Measurements from ENCODE around the gene GOLGA6L4.
"Not testable (repeated sequence)": the region's sequence is repeated elsewhere in the genome, so short reads cannot be mapped to it uniquely, and the experiment has no call there.

The GOLGA6L4 gene, protein sequence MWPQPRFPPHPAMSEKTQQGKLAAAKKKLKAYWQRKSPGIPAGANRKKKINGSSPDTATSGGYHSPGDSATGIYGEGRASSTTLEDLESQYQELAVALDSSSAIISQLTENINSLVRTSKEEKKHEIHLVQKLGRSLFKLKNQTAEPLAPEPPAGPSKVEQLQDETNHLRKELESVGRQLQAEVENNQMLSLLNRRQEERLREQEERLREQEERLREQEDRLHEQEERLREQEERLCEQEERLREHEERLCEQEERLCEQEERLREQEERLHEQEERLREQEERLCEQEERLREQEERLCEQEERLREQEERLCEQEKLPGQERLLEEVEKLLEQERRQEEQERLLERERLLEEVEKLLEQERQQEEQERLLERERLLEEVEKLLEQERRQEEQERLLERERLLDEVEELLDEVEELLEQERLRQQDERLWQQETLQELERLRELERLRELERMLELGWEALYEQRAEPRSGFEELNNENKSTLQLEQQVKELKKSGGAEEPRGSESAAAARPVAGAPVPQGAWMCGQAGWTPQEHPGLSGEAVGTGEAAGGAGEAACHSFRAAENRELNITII

DNA sequence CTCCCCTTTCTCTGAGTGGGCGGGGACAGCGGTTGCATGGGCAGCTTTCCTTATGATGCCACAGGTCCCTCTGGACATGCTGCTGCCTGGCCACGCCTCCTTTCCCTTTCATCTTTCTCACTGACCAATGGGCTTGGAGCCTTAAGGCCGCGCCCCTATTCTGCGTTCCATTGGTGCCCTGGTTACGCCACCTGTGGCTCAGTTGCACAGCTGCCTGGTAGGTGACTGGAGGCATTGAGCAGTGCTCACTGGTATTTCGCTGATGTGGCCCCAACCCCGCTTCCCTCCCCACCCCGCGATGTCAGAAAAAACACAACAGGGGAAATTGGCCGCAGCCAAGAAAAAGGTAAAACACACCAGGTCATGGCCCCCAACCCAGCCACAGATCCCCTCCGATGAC lies at the start of gene GOLGA6L4:
TSS of gene GOLGA6L4 (plus strand) at position 201 of the 400 bp plus-strand sequence. CDS start at position 263, 62 bp downstream.
- not testable (repeated sequence) for DNase-seq

DNA sequence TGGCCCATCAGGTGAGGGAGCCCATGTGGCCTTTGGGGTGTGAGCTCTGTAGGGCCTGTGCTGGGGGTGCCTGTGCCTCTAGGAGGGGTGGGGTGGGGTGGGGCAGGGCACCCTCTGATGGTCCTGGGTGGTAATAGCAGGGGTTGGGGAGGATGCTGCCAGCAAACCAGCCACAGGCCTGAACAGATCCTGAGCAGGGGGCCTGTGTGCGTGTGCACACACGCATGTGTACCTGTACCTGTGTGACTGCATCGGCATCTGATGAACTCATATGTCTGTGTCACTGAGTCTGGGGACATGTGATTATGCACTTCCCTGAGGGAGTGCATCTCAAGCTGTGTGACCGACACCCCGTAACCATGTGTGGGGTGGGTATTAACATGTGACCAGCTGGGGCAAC lies 42.6 kb upstream of the GOLGA6L4 start:
- not testable (repeated sequence) for DNase-seq

DNA sequence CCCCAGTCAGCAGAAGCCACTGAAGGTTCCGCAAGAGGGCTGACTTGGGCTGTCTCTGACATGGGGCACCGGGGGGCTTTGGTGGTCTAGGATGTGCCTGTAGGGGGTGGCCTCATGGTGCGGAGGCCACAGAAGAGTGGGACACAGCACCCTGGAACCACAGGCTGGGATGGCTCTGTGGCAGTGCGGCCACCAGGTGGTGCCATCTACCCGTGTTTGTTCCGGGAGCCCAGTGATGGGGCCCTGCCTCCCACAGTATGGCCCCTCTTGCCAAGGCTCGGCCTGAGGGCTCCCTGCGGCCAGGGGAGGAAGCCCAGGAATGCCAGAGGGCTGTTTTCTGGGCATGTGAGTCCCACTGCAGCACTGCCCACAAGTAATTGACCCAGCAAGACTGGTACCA lies 40.0 kb upstream of the GOLGA6L4 start:
- not testable (repeated sequence) for DNase-seq

DNA sequence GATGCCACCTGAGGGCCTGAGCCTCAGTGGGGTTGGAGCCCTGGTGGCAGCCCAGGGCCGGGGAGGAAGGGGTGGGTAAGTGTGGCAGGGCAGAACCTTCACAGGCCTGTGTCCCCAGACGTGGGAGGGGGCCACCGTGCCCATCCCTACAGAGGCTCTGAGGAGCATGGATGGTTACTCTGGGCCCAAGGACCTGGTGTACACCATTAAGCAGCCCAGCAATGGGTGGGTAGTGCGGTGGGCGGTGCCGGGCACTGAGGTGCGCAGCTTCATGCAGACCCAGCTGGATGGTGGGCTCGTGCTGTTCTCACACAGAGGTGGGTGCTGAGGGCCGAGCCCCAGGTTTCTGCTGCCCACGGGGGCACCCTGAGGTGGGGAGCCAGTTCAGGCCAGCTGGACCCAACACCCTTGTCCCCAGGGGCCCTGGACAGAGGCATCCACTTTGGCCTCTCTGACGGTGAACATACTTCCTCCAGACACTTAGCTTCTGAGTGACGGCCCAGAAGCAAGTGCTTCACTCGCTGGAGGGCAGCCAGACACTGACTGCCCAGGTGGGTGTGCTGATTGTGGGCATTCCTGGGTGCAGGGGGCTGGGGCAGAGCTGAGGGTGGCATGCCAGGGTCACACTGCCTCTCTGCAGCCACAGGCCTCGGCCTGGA lies 38.9 kb upstream of the GOLGA6L4 start:
- DNase-seq = not testable (repeated sequence)

DNA sequence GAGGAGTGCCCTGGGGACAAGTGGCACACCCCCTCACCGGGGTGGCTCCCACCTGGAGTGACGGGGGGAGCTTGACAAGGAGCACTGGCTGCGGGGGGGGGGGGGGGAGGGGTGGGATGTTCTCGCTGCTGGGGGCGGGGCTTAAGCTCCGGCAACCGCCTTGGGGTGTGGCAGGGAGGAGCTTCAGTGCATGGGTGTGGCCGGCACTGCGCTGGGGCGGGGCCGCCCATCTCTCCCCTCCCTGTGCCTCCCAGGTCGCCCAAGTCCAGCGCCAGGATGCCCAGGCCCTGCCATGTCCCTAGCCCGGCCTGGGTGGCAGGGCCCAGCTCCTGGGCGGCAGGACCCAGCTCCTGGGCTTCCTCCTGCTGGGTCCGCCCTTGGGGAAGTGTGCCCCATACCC lies 35.7 kb upstream of the GOLGA6L4 start:
- not testable (repeated sequence) for DNase-seq

DNA sequence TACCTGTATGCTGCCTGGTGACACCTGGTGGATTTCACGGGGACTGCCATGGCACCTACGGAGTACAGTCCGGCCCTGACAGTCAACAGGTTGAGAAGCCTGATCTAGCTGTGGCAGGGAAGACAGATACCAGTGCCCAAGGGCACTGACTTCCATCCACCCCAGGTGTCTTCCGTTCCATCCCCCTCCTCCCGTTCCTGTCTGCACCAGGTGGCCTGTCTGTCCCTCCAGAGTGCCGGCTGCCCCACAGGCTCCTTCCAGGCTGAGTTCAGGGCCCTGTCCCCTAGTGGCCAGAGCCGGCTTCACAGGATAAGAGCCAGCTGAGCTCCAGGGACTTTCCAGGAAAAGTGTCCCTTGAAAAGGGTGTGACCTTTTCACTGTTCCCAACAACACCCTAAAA lies 10.9 kb downstream of the GOLGA6L4 start:
- DNase-seq = not testable (repeated sequence)
